Measurements from ENCODE around the gene SEPTIN5. TPM values are rescaled to one million over a fixed set of nuclear protein-coding genes. Genes with fewer than 3 reads are reported as not detected.

SEPTIN5 gene
- total and polyA plus RNA-seq, 2 experiments from 2014 or later = 4.3 to 17.2 TPM

GRCh38 chr22:19742160-19743066 is 28.1 kb downstream of the SEPTIN5 start (continued):
- no peak for TF ChIP-seq NANOG (IDR thresholded peaks at IDR 0.05; ENCODE audit: borderline replicate concordance)
- no peak for TF ChIP-seq STAT1 (IDR thresholded peaks at IDR 0.05; ENCODE audit: unreplicated experiment)
- TF ChIP-seq EZH2phosphoT487 (IDR thresholded peaks at IDR 0.05; ENCODE audit: unreplicated experiment) = no peak
- no peak for TF ChIP-seq EZH2 (IDR thresholded peaks at IDR 0.05; ENCODE audit: low read depth, unreplicated experiment)
- no peak for TF ChIP-seq CREB1 (CRISPR knock-in tag; IDR thresholded peaks at IDR 0.05; ENCODE audit: low read depth)
- TF ChIP-seq ZNF331 (CRISPR knock-in tag; IDR thresholded peaks at IDR 0.05; ENCODE audit: low read depth) = no peak

- no peak for DNase-seq (ENCODE audit: low spot score)
- peaks cover 6% of the 10 kb centered on the region for H3K27me3 Mint-ChIP-seq (ENCODE audit: insufficient read depth, low read depth, poor library complexity)
- Histone ChIP-seq H3K4me1 (ENCODE audit: insufficient read depth) (no peaks in the 10 kb centered on the region), H3K4me3 (no peak overlapping the region), H3K36me3 (ENCODE audit: insufficient read depth) (no peaks in the 10 kb centered on the region), H2AFZ (no peak overlapping the region), H3K27ac (ENCODE audit: low read depth) (no peak overlapping the region), H3K79me2 (replicated peaks; ENCODE audit: insufficient read depth) (no peaks in the 10 kb centered on the region), H4K20me1 (replicated peaks; ENCODE audit: insufficient read depth) (no peaks in the 10 kb centered on the region), H3F3A (replicated peaks; ENCODE audit: low read depth) (no peaks in the 10 kb centered on the region), H3K4me2 (no peak overlapping the region), H3K27me3 (ENCODE audit: insufficient read depth) (no peaks in the 10 kb centered on the region), H3K9me2 (ENCODE audit: insufficient read depth) (no peaks in the 10 kb centered on the region)
- ATAC-seq = no peak
- H3K4me1 Mint-ChIP-seq = peaks cover 9% of the 10 kb centered on the region
- H3K9me3 Mint-ChIP-seq = no peaks in the 10 kb centered on the region
- H3K36me3 Mint-ChIP-seq (ENCODE audit: low read depth) = no peaks in the 10 kb centered on the region
- H3K4me3 Mint-ChIP-seq = no peak overlapping the region
- H3K27ac Mint-ChIP-seq = no peak overlapping the region
- TF ChIP-seq STAT1 (IDR thresholded peaks at IDR 0.05; ENCODE audit: unreplicated experiment) = no peak
- TF ChIP-seq ZNF114 (CRISPR knock-in tag; IDR thresholded peaks at IDR 0.05) = no peak
- TF ChIP-seq POLR2AphosphoS5 (IDR thresholded peaks at IDR 0.05; ENCODE audit: low read depth) = no peak
- TF ChIP-seq ZNF462 (CRISPR knock-in tag; IDR thresholded peaks at IDR 0.05) = no peak
- TF ChIP-seq EZH2phosphoT487 (IDR thresholded peaks at IDR 0.05; ENCODE audit: unreplicated experiment) = no peak
- TF ChIP-seq REST (IDR thresholded peaks at IDR 0.05; ENCODE audit: unreplicated experiment) = no peak
- TF ChIP-seq CREB1 (CRISPR knock-in tag; IDR thresholded peaks at IDR 0.05; ENCODE audit: low read depth) = no peak
- TF ChIP-seq JUNB (IDR thresholded peaks at IDR 0.05; ENCODE audit: unreplicated experiment) = no peak
- TF ChIP-seq ZNF331 (CRISPR knock-in tag; IDR thresholded peaks at IDR 0.05; ENCODE audit: low read depth) = no peak
- no peak for TF ChIP-seq ETS1 (IDR thresholded peaks at IDR 0.05)
- no peak for TF ChIP-seq NANOG (IDR thresholded peaks at IDR 0.05; ENCODE audit: borderline replicate concordance)
These were observed 28.8 kb downstream of the SEPTIN5 start for GRCh38 chr22:19743081-19743480.
